ENCODE data around the gene MPPED1. TPM values are rescaled to one million over a fixed set of nuclear protein-coding genes. Genes with fewer than 3 reads are reported as not detected.

Gene MPPED1
- total RNA-seq, 1 donor from 2014 or later = not detected

DNA sequence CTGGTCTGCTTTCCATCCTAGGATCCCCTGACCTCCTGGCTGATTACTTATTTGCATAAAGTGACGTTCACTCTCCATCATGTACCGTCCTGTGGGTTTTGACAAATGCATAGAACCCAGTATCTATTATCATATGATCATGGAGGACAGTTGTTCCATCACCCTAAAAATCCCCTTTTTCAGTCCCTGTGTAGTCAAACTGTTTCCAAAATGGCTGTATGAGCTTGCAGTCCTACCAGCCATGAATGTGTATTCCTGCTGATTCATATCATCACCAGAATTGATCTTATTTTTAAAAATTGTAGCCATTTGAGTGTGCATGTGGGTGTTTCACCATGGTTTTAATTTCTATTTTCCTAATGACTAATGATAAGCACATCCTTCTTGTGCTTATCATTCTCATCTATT, 108.8 kb downstream of the MPPED1 start:
- DNase-seq (ENCODE audit: low read depth) = no peak

- DNase-seq (ENCODE audit: low read depth) = peak; percentile 7
These were observed 109.9 kb downstream of the MPPED1 start for GRCh38 chr22:43521716-43522115.

GRCh38 chr22:43526117-43526655, 114.4 kb downstream of the MPPED1 start:
- DNase-seq (ENCODE audit: low read depth) = no peak

DNA sequence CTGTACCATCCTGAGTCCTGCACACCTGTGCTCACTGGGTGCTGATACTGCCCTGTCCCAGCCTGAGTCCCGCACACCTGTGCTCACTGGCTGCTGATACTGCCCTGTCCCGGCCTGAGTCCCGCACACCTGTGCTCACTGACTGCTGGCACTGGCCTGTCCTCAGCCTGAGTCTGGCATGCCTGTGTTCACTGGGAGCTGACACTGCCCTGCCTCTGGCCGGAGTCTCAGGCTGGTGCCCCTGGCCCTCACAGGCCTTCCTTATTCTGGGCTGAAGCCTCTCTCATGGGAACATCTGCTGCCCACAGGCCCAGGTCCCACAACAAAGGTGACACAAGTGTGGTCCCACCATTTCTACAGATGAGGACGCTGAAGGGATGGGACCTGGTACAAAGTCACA, 115.1 kb downstream of the MPPED1 start:
- no peak for DNase-seq (ENCODE audit: low read depth)

- no peak for DNase-seq (ENCODE audit: low read depth)
These were observed 117.0 kb downstream of the MPPED1 start for GRCh38 chr22:43528601-43529360.

GRCh38 chr22:43529461-43529860, 117.6 kb downstream of the MPPED1 start:
- no peak for DNase-seq (ENCODE audit: low read depth)

DNA sequence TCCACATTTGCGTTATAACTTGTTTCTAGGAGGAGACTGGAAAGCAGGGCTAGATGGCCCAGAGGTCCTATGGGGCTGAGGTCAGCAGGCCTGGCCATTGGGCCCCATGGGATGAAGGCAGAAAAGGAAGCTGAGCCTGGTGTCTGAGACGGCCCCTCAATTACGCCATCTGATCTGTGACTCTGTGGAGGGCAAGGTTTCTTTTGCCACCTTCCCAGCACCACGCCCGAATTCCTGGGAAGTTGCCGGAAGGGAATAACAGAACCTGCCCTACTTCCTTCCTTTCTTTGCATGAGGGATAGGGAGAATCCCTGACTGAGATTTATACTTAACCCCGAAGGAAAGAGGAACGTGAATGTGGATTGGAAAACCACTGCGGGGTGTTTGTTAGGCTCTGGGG, 118.1 kb downstream of the MPPED1 start:
- no peak for DNase-seq (ENCODE audit: low read depth)

DNA sequence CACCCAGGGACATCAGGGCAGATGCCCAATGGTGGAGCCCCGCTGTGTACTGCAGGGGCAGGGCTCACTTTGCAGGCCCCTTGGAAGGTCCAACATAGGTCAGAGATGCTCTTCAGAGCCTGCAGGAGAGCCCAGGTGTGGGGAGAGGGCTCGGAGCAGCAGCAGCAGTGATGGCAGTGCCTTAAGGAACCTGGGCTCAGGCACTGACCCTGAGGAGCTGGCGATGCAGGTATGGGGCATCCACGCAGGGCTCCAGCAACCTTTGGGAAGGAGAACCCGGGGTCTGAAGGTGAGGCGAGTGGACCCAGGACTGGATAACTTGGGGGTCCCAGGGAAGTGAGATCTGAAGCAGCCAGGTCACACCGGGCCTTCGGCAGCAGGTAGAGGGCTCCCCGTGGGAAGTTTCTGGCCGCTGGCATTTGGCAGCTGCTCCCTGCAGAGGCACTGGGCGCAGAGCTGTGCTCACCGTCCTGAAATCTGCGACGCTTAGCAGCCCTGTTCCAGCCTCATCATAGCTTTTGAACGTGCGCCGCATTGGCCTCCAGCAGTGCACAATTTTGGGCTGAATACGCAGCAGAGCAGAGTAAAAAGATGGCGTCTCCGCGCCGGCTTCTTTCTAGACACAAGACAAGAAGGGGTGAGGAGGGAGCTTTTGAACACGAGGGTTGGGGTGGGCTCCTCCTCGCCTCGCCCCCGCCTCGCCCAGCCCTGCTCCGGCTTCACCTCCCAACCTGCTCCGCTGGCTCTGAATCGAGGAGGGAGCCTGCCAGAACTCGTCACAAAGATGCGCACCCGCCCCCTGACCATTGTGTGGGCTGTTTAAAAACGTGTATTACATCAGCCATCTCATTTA, 118.8 kb downstream of the MPPED1 start:
- no peak for DNase-seq (ENCODE audit: low read depth)

- DNase-seq (ENCODE audit: low read depth) = no peak
These were observed 119.8 kb downstream of the MPPED1 start for GRCh38 chr22:43531651-43532050.

GRCh38 chr22:43532301-43533155, 120.7 kb downstream of the MPPED1 start:
- DNase-seq (ENCODE audit: low read depth) = no peak

DNA sequence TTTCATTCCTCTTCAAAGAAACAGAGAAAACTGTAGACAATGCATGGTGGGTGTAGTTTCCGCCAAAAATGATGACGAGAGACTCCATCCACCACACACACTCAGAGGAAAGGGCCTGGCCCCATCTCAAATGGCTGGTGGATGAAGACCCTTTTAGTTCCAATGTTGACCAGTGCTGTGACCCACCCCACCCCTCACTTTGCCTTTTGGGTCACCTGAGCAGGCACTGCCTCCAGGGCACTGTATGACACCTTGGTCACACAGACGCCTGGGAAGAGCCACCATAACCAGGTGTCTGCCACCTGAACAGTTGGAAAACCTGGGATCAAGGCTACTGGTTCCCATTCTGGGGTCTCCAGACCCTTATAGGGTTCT, 121.3 kb downstream of the MPPED1 start:
- DNase-seq (ENCODE audit: low read depth) = no peak

DNA sequence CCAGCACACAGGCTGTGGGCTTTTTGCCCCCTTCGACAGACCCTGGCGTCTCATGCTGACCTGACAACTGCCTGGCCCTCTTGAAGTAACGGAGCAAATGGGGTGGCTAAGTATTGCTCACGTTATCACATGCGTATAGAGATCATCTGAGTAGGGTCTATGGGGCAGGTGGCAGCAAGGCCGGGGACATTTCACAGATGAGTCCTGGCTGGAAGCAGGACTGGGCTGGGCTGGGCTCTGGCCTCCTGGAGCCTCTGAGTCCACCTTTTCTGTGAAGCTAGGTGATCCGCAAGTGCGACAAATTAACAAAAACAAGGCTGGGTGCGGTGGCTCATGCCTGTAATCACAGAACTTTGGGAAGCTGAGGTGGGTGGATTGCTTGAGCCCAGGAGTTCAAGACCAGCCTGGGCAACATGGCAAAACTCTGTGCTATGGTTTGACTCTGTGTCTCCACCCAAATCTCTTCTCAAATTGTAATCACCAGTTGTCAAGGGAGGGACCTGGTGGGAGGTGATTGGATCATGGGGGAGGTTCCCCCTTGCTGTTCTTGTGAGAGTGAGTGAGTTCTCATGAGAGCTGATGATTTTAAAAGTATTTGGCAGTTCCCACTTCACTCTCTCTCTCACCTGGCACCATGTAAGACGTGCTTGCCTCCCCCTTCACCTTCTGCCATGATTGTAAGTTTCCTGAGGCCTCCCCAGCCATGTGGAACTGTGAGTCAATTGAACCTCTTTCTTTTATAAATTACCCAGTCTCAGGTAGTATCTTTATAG, 122.0 kb downstream of the MPPED1 start:
- no peak for DNase-seq (ENCODE audit: low read depth)

GRCh38 chr22:43534916-43535315, 123.1 kb downstream of the MPPED1 start:
- DNase-seq (ENCODE audit: low read depth) = no peak

DNA sequence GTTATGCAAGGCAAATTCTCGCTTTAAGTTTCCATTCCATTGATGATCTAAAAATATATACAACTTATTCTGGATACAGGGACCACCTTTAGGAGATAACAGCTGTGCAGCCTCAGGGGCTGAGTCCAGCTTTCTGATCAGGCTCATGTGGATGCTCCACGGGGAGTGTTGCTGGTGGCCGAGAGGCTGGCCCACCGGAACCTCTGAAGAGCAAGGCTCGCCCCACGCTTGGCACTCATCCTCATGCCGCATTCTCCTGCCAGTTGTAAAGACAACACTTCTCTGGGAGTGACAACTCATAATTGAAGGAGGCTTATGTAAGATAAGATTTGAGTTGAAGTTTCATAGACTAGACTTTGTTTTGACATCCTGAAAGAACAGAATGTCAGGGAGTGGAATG, 123.5 kb downstream of the MPPED1 start:
- DNase-seq (ENCODE audit: low read depth) = no peak

DNA sequence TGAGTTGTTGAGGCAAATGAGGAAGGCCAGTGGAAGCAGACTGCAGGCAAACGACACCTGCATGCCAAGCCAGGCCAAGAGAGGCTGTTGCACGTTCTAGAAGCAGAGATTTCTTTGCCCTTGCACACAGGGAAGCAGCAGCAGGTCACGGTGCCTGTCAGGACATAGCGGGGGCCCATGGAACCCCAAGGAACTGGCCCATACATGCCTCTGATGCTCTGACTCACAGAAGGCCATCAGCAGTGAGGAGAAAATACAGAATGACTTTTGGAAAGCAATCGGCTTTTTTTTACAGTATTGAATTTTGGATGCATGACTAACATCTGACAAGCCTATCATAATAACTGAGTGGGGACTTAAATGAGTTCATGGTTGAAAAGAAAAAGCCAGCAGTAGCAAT, 123.9 kb downstream of the MPPED1 start:
- no peak for DNase-seq (ENCODE audit: low read depth)

DNA sequence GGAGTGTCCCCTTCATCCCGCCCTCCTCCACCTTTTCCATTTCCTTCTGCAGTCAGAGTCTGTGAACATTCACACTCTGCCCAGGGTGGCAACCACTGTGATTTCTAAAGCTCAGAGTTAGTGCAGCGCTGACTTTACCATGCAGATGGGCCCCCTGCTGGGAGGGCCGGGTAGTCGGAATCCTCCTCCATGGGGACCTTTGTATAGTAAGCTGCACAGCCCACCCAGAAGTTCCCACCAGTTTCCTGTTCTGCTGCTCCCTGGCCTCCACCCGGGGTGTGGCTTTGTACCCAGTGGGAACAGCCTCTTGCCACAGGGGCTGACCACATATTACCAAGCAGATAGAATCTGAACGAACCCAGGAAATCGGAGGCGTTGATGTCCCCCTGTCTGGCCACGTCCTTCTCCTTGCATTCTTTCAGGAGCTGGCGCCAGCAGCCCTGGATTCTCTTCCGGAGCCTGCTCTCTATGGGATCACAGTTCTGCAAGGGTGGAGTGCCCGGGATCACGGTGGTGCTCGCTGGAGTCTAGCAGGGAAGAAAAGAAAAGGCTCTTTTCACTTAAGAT, 125.3 kb downstream of the MPPED1 start:
- no peak for DNase-seq (ENCODE audit: low read depth)

GRCh38 chr22:43539572-43540528, 128.0 kb downstream of the MPPED1 start:
- DNase-seq (ENCODE audit: low read depth) = no peak

- no peak for DNase-seq (ENCODE audit: low read depth)
These were observed 128.7 kb downstream of the MPPED1 start for GRCh38 chr22:43540529-43540923.

- no peak for DNase-seq (ENCODE audit: low read depth)
These were observed 129.2 kb downstream of the MPPED1 start for GRCh38 chr22:43541022-43541421.
